ENCODE data around the gene ACBD4.
A peak's percentile ranks its signal among the peaks of the same experiment; 100 is the strongest.

Gene ACBD4

GRCh38 chr17:45137561-45138305 is 2.2 kb downstream of the ACBD4 start:
- no peak overlapping the region for H3K27ac ChIP-seq (ENCODE audit: extremely low read depth, low read depth, low read length)
- CTCF ChIA-PET, result interaction anchor here (3.1 to 10.1 kb wide), 3 partner anchors 13 to 60 kb away, joined by 36 to 301 read pairs (median 209); partner anchors contain the start of gene HEXIM1
- no peak overlapping the region for H3K4me3 ChIP-seq (ENCODE audit: low read depth, low read length)
- H3K36me3 ChIP-seq (ENCODE audit: control insufficient read depth in 2 of 2, insufficient read depth in 1 of 2, low read length in 2 of 2), result peaks cover 0 to 22% of the 10 kb centered on the region in 2 experiments; a peak in 1 of 3 replicates
- TF ChIP-seq ZNF10 (tag by site-specific recombination; IDR thresholded peaks at IDR 0.05) (no peak), SETDB1 (IDR thresholded peaks at IDR 0.05; ENCODE audit: insufficient read length, low read length) (no peak), ZNF510 (tag by site-specific recombination; IDR thresholded peaks at IDR 0.05; ENCODE audit: insufficient replicate concordance) (no peak), ZNF707 (tag by site-specific recombination; IDR thresholded peaks at IDR 0.05) (no peak), ZNF157 (tag by site-specific recombination; IDR thresholded peaks at IDR 0.05) (no peak), ZBTB20 (tag by site-specific recombination; IDR thresholded peaks at IDR 0.05) (no peak), GFI1B (tag by site-specific recombination; IDR thresholded peaks at IDR 0.05) (no peak), ZNF704 (tag by site-specific recombination; IDR thresholded peaks at IDR 0.05) (no peak), ZNF596 (tag by site-specific recombination; IDR thresholded peaks at IDR 0.05) (no peak), MEIS1 (CRISPR knock-in tag; IDR thresholded peaks at IDR 0.05; ENCODE audit: borderline replicate concordance) (no peak), MZF1 (tag by site-specific recombination; IDR thresholded peaks at IDR 0.05; ENCODE audit: borderline replicate concordance) (no peak), ZNF138 (tag by site-specific recombination; IDR thresholded peaks at IDR 0.05; ENCODE audit: borderline replicate concordance) (no peak), ZIC2 (tag by site-specific recombination; IDR thresholded peaks at IDR 0.05) (peak; percentile 54), ZFHX2 (tag by site-specific recombination; conservative IDR thresholded peaks at IDR 0.05) (0 out of 2 replicates have a peak, but pooled peaks have one; percentile 16), ZFP37 (tag by site-specific recombination; IDR thresholded peaks at IDR 0.05) (no peak), ZNF426 (tag by site-specific recombination; IDR thresholded peaks at IDR 0.05) (no peak), ZNF324 (tag by site-specific recombination; IDR thresholded peaks at IDR 0.05) (no peak), ZBTB10 (tag by site-specific recombination; IDR thresholded peaks at IDR 0.05) (no peak), ZNF404 (tag by site-specific recombination; IDR thresholded peaks at IDR 0.05) (no peak), OVOL3 (tag by site-specific recombination; IDR thresholded peaks at IDR 0.05) (no peak), ZNF626 (tag by site-specific recombination; IDR thresholded peaks at IDR 0.05) (no peak), ZNF133 (tag by site-specific recombination; IDR thresholded peaks at IDR 0.05) (no peak)
- TF ChIP-seq, protein P1, sequence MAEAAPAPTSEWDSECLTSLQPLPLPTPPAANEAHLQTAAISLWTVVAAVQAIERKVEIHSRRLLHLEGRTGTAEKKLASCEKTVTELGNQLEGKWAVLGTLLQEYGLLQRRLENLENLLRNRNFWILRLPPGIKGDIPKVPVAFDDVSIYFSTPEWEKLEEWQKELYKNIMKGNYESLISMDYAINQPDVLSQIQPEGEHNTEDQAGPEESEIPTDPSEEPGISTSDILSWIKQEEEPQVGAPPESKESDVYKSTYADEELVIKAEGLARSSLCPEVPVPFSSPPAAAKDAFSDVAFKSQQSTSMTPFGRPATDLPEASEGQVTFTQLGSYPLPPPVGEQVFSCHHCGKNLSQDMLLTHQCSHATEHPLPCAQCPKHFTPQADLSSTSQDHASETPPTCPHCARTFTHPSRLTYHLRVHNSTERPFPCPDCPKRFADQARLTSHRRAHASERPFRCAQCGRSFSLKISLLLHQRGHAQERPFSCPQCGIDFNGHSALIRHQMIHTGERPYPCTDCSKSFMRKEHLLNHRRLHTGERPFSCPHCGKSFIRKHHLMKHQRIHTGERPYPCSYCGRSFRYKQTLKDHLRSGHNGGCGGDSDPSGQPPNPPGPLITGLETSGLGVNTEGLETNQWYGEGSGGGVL (tag by site-specific recombination; IDR thresholded peaks at IDR 0.05), result 0 out of 2 replicates have a peak, but pooled peaks have one; percentile 35
- TF ChIP-seq, protein P2, sequence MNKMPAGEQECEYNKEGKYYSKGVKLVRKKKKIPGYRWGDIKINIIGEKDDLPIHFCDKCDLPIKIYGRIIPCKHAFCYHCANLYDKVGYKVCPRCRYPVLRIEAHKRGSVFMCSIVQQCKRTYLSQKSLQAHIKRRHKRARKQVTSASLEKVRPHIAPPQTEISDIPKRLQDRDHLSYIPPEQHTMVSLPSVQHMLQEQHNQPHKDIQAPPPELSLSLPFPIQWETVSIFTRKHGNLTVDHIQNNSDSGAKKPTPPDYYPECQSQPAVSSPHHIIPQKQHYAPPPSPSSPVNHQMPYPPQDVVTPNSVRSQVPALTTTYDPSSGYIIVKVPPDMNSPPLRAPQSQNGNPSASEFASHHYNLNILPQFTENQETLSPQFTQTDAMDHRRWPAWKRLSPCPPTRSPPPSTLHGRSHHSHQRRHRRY (tag by site-specific recombination; IDR thresholded peaks at IDR 0.05), result no peak
- TF ChIP-seq, protein P3, sequence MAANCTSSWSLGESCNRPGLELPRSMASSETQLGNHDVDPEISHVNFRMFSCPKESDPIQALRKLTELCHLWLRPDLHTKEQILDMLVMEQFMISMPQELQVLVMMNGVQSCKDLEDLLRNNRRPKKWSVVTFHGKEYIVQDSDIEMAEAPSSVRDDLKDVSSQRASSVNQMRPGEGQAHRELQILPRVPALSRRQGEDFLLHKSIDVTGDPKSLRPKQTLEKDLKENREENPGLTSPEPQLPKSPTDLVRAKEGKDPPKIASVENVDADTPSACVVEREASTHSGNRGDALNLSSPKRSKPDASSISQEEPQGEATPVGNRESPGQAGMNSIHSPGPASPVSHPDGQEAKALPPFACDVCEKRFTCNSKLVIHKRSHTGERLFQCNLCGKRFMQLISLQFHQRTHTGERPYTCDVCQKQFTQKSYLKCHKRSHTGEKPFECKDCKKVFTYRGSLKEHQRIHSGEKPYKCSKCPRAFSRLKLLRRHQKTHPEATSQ (tag by site-specific recombination; IDR thresholded peaks at IDR 0.05), result no peak
- POLR2A ChIA-PET, result interaction anchor here (0.6 to 7.8 kb wide), 3 partner anchors 12 to 83 kb away, joined by 4 to 192 read pairs (median 21); partner anchors contain the start of genes HEXIM1 and HEXIM2
- H3K9me3 ChIP-seq (ENCODE audit: control insufficient read depth, insufficient read depth, low read depth, low read length), result no peaks in the 10 kb centered on the region
- H3K4me1 ChIP-seq (ENCODE audit: control insufficient read depth, insufficient read depth, low read length), result peaks cover 7% of the 10 kb centered on the region; the same call in 1 of the 2 replicates

Data from HEK293 (cell line).